Fibroblast of mammary gland (primary cell): ENCODE results near the gene EML1.

Experiments
- DNase-seq: peaks from one replicate; pipeline ENCODE4 v3.0.0-alpha.2; 2010; ENCODE audit warnings: low read depth
- H3K4me3 ChIP-seq: 2 replicates; pipeline ENCODE4 v1.5.1; 2011; ENCODE audit warnings: low read depth, mild to moderate bottlenecking, low read length, moderate library complexity; ENCODE audit not compliant: control insufficient read depth
- CTCF ChIP-seq: conservative IDR thresholded peaks from 2 replicates; pipeline ENCODE4 v1.5.1; 2011; ENCODE audit warnings: low read depth, low read length, inconsistent platforms; ENCODE audit not compliant: control insufficient read depth, insufficient read depth

EML1 gene

GRCh38 chr14:99780690-99781089 is 12.5 kb upstream of the EML1 start:
- TF ChIP-seq CTCF: no peak
- DNase-seq: no peak

GRCh38 chr14:99781091-99781490 is 12.1 kb upstream of the EML1 start:
- TF ChIP-seq CTCF: no peak
- DNase-seq: no peak
- no peak overlapping the region for H3K4me3 ChIP-seq

More at GRCh38 chr14:99780690-99781089, 12.5 kb upstream of the EML1 start:
- no peak overlapping the region for H3K4me3 ChIP-seq

- DNase-seq: no peak
- H3K4me3 ChIP-seq: no peak overlapping the region
- TF ChIP-seq CTCF: no peak
These were observed 11.2 kb upstream of the EML1 start for GRCh38 chr14:99781853-99782610.

GRCh38 chr14:99784508-99784907 is 8.7 kb upstream of the EML1 start:
- DNase-seq: no peak
- TF ChIP-seq CTCF: no peak
- no peak overlapping the region for H3K4me3 ChIP-seq

- DNase-seq: no peak
- TF ChIP-seq CTCF: no peak
These were observed 7.8 kb upstream of the EML1 start for GRCh38 chr14:99785426-99785825.

GRCh38 chr14:99786511-99786989 is 6.7 kb upstream of the EML1 start:
- no peak overlapping the region for H3K4me3 ChIP-seq
- DNase-seq: no peak
- TF ChIP-seq CTCF: no peak

More at GRCh38 chr14:99785426-99785825, 7.8 kb upstream of the EML1 start:
- no peak overlapping the region for H3K4me3 ChIP-seq
